ENCODE measurements around the gene GPRIN2. TPM values are rescaled to one million over a fixed set of nuclear protein-coding genes. Genes with fewer than 3 reads are reported as not detected.

GPRIN2 gene
- total RNA-seq, 4 donors from 2014 or later, result not detected

DNA sequence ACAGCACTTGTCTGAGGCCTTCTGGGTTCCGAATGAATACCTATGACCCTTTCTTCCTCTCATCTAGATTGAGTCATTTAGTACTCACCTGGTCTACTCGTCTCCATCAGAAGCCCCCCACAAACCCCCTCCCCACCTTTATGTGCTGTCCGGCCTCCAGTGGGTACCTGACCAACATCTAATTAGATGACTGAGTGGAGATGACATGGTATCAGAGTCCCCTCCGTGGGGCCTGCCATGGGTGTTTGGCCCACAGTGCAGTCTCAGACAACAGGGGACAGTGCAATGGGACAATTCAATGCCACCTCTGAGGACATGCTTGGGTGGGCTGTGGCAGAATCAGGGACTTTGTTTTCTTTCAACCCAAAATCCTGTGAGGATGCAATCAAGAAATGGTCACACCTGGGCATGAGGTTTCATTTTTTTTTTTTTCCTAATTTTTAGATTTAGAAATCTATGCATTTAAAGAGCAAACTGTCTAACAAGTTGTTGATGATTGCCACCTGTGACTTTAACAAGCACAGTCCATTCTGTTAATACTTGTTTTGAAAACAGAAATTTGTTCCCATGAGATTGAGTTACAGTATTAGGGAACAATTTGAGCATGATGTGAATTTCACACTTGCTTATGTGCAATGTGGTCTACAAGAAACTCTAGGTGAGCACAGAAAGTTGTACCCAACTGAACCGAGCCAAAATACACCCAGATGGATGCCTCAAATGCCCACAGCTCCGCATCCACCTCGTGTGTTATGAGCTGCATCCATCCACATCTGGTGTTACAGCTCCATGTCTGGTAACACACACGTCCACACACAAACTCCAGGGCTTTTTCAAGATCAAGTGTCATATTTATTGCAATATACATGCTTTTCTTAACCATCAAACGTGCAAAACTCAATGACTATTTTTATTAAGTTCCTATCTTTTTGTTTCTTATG is 27.5 kb downstream of the GPRIN2 start:
- TF ChIP-seq, protein P1, sequence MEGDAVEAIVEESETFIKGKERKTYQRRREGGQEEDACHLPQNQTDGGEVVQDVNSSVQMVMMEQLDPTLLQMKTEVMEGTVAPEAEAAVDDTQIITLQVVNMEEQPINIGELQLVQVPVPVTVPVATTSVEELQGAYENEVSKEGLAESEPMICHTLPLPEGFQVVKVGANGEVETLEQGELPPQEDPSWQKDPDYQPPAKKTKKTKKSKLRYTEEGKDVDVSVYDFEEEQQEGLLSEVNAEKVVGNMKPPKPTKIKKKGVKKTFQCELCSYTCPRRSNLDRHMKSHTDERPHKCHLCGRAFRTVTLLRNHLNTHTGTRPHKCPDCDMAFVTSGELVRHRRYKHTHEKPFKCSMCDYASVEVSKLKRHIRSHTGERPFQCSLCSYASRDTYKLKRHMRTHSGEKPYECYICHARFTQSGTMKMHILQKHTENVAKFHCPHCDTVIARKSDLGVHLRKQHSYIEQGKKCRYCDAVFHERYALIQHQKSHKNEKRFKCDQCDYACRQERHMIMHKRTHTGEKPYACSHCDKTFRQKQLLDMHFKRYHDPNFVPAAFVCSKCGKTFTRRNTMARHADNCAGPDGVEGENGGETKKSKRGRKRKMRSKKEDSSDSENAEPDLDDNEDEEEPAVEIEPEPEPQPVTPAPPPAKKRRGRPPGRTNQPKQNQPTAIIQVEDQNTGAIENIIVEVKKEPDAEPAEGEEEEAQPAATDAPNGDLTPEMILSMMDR (IDR thresholded peaks at IDR 0.05; ENCODE audit: low read depth), result no peak

DNA sequence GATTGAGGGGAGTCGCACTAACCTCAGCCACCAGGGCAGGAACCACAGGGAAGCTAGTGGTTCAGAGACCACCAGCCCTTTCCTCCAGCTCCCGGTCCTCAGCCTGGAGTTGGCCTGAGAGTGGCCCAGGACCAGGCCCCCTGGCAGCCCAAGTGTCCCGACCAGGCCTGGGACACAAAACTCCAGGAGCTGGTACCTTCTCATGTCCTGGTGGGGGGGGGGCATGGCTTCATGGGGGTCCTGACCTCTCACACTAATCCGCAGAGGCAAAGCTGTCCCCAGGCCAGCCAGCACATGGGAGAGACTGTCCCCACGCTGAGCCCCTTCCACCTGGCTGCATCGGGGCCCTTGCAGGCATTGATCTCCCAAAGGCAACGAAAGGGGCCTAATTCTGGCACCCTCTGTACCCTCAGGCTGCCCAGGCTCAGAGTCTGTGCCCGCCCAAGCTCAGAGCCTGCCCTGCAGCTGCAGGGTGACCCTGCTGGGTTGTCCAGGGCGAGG is 28.2 kb downstream of the GPRIN2 start:
- TF ChIP-seq, protein P1 (IDR thresholded peaks at IDR 0.05; ENCODE audit: low read depth), result no peak

DNA sequence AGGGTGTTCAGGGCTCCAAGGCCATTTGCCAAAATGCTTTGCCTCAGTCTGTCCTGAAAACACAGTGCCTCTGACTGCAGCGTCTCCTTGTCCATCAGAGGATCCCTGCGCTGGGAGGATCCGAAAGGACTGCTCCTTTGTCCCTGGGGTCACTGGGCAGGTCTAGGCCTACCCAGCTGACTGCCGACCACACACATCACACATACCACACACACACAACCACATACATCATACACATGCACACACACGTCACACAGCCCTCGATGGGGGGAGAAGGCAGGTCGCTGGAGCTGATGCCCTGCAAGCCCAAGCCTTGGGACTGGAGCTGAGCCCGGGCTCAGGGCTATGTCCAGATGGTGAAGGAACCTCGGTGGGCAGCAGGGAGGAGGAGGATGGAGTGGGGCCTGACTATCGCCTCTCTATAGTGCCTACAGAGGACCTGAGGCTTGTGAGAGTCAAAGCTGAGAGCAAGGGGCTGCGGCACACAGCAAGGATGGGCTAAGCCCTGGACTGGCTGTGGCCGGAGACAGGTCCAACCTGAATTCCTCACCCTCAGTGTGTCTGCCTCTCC is 29.1 kb downstream of the GPRIN2 start:
- TF ChIP-seq, protein P1 (IDR thresholded peaks at IDR 0.05; ENCODE audit: low read depth), result no peak

DNA sequence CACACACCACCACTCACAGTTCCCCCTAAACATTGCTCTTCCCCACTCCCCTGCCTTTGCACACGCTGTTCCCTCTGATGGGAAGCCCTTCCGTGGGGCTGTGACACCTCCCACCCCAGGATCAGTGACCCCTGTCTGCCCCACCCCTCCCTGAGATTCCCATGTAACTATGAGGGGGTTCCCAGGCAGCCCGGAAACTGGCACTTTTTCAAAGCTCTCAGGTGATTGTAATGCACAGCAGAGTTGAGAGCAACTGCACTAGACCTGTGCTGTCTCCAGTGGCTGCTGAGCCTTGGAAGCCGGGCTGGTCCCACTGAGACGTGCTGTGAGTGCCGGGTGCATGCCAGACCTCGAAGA is 29.8 kb downstream of the GPRIN2 start:
- TF ChIP-seq, protein P1 (IDR thresholded peaks at IDR 0.05; ENCODE audit: low read depth), result no peak

DNA sequence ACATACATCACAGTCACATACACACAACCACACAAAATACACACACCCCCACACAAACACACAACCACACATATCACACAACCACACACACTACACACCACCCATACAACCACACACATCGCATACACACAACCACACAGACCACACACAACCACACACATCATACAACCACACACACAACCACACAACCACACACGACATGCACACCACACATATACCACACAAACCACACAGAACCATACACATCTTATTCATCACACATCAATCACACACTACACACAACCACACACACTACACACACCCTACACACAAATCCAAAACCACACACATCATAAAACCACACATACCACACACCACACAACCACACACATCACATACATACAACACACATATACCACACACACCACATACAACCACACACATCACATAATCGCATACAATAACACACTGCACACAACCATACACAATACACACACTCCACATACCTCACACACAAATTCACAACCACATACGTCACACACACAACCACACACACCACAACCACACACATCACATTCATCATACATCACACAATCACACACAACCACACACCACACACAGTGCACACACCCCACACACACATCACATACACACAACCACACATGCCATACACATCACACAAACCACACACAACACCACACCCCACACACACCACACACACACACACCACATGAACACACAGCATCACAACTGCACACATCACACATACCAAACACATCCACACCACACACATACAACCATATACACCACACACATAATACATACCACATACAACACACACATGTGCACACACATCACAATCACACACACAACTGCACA is 30.4 kb downstream of the GPRIN2 start:
- TF ChIP-seq, protein P1 (IDR thresholded peaks at IDR 0.05; ENCODE audit: low read depth), result no peak

DNA sequence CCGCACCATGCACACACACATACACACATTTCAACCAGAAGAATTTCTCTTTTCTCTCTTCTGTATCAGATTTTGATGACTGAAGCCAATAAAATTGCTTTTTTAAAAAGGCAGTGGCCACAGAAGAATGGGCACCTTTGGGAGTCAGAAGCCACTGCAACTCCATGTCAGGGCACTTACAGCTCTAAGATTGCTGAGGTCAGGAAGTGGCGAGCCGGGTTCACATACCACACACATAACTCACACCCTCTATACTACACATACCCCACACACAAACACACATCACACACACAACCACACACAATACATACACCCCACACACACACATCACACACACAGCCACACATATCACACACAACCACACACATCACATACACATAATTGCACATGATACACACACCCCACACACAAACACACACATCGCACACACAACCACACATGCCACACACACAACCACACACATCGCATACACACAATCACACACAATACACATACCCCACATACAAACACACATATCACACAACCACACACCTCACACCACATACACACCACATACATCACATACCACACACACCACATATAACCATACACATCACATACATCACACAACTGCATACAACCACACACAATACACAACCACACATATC is 31.2 kb downstream of the GPRIN2 start:
- TF ChIP-seq, protein P1 (IDR thresholded peaks at IDR 0.05; ENCODE audit: low read depth), result no peak

Measured in subcutaneous adipose tissue (tissue), 4 donors.